Heart left ventricle (tissue), 13 donors: ENCODE results near the gene ZNF98.

ENCODE experiments used
- POLR2A ChIP-seq, 2 donors: fragments of 450-650 bp; IDR thresholded peaks; one replicate each; pipeline ENCODE4 v1.6.1; 2017; ENCODE audit warnings: antibody characterized with exemption in 2 of 2, mild to moderate bottlenecking in 2 of 2, moderate library complexity in 2 of 2
- TF ChIP-seq, protein P1 (sequence below), 12 donors: fragments of 200-600 bp; sonication (generic) in 4 of 12; IDR thresholded peaks; one replicate each; pipeline versions ENCODE4 v1.5.0 to v1.8.0; 2018 to 2022; ENCODE audit warnings: antibody characterized with exemption in 12 of 12, mild to moderate bottlenecking in 5 of 12
- donor health status: ischemic (EF 13 %, LVEDD 7.1; RV severe dilation, severe dysfunction).
- donor health status: DM: no; HTN: yes; CAD: no.
- donor health status: DM: no; HTN: no; CAD: no.
- donor health status: ischemic (EF 25% LVEDD 6.9; RV normal size, moderate dysfunction).
- donor health status: ischemic (EF 25% LVEDD 5.7; RV mildly dilated, moderate dysfunction).
- donor health status: ischemic (EF 35%, LVEDD 5.7; RV mildly dilated, moderate dysfunction).
- donor health status: nonischemic (EF 11% LVEDD 7.7; RV severe dilation, severe dysfunction).
- donor health status: DM: yes; HTN: yes; CAD: no.
- donor health status: PGD.
- donor health status: ischemic (EF 29% LVEDD 5.4; RV normal size, mild dysfunction).
- donor health status: nonischemic (EF 23%, LVEDD 6.1; RV moderate dilation, normal function).

- TF ChIP-seq, protein P1, sequence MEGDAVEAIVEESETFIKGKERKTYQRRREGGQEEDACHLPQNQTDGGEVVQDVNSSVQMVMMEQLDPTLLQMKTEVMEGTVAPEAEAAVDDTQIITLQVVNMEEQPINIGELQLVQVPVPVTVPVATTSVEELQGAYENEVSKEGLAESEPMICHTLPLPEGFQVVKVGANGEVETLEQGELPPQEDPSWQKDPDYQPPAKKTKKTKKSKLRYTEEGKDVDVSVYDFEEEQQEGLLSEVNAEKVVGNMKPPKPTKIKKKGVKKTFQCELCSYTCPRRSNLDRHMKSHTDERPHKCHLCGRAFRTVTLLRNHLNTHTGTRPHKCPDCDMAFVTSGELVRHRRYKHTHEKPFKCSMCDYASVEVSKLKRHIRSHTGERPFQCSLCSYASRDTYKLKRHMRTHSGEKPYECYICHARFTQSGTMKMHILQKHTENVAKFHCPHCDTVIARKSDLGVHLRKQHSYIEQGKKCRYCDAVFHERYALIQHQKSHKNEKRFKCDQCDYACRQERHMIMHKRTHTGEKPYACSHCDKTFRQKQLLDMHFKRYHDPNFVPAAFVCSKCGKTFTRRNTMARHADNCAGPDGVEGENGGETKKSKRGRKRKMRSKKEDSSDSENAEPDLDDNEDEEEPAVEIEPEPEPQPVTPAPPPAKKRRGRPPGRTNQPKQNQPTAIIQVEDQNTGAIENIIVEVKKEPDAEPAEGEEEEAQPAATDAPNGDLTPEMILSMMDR (IDR thresholded peaks at IDR 0.05), result no peak
- TF ChIP-seq POLR2A (IDR thresholded peaks at IDR 0.05), result no peak
Observed at GRCh38 chr19:22422211-22422610, at the start of gene ZNF98.
